Stimulated activated CD8-positive, alpha-beta memory T cell treated with anti-CD3 and anti-CD28 coated beads, Interleukin-12 subunit alpha, Interleukin-12 subunit beta, amount 100 ng/mL, for 24 hours (primary cell): ENCODE results near the gene ALX4.

ENCODE experiments used
- DNase-seq: peaks from one replicate; pipeline ENCODE4 v3.0.0-alpha.2; 2020; ENCODE audit errors: extremely low read depth

ALX4 gene

DNA sequence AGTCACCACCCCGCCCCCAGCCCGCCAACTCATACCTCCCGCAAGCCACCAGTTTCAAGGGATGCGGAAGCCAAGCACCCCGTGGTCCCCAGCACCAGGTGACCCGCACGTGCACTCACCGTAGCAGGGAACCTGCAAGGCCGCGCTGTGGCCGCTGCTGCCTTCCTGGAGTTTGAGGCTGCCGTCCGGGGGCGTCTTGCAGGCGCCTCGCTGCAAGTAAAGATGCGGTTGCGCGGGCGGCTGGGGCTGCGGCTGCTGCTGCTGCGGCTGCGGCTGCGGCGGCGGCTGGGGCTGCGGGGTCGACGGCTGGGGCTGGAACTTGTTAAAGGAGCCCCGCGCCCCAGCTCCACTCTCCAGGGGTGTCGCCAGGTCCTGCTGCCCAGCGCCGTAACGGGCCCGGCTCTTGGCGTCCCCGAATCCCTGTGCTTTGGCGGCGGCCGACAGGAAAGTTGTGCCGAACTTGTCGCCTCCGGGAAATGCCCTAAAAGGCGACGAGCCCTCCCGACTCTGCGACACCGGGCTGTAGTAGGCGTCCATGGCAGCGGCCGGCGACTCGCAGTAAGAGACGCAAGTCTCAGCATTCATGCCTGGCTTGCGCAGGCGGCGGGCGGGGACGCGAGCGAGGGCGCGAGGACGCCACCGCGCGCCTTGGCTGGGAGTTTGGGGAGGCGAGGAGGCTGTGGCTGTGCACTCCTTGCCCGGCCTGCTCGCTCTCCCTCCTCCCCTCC, at the start of gene ALX4:
ALX4 (minus strand) TSS at position 662 of the 728 bp plus-strand sequence; CDS start at position 585, 77 bp downstream.
- no peak for DNase-seq

DNA sequence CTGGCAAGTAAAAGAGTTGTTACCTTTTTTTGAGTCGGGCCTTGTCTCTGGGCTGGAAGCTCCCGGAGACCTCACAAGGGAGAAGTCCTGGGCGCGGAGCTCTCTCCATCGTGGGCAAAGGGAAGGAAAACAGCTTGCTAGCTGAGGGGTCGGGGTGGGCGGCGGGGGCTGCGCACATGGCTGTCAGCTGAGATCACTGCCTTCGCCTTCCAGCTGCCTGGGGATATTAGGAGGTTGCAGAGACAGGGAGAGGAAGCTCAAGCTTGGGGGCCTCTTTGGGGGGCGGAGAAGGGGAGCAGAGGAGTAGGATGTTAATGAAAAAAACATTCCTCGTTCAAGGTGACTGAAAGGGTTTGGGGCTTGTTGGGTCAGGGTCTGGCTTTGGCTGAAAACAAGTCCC, 49.2 kb upstream of the ALX4 start:
- no peak for DNase-seq

DNA sequence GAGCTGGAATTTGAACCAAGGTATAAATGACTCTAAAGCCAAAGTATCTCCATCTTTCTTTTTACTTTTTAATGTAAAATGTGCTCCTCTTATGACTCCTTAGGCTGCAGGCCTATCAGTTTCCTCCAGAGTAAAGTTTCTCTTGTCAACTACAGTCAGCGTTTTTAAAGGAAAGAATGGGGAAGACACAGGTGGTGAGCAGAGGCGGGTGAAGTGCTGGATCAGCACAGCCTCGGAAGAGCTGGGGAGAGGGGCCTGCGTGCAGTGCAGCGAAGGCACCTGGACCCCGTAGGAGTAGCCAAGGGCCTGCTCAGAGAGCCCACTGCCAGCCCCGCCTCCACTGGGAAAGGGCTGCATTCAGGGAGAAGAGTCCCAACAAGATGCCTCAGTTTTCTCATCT, 48.8 kb upstream of the ALX4 start:
- DNase-seq = no peak

DNA sequence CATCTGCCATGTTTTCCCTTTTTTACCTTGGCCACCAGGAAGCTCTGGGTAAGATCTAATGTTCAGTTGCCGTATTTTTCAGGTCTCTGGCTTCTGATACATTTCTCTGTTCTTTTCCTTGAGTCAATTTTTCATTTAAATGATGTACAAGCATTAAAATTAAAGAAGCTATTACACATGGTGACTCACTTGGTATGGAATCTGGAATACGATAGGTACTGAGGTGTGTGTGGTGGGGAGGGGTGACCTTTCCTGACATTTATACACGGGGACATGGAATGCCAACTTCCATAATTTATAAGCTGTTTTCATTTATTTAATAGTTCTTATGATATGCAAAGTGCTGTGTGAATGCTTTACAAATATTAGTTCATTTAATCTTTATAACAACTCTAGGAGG, 47.8 kb upstream of the ALX4 start:
- no peak for DNase-seq

- DNase-seq = no peak
Observed at GRCh38 chr11:44356351-44356750, 46.4 kb upstream of the ALX4 start.

DNA sequence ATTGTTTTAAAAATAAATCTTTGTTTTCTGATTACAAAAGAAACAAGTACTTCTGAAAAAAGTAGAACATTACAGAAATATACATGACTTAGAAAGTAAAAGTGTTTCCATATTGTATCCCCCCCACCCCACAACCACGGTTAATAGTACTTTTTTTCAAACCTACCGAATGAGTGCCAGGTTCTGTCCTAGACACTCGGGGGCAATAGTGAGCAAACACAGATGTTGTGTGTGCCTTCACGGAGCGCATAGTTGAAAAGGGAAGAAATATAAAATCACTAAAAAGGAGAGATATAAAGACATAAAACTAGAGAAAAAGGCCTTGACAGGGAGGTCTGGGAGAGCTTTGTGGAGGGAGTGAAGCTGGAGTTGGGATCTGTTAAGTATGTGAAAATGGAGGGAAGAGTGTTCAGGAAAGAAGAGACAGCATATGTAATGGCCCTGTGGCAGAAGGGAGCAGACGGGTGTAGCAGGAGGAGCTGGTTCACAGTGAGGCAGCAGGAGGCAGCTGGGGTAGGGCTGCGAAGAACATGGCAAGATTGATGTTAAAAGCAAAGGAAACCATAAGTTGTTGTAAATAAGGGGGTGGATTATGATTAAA, 42.1 kb upstream of the ALX4 start:
- no peak for DNase-seq

GRCh38 chr11:44351006-44351660, 41.2 kb upstream of the ALX4 start:
- no peak for DNase-seq

- no peak for DNase-seq
Observed at GRCh38 chr11:44349328-44349727, 39.4 kb upstream of the ALX4 start.

DNA sequence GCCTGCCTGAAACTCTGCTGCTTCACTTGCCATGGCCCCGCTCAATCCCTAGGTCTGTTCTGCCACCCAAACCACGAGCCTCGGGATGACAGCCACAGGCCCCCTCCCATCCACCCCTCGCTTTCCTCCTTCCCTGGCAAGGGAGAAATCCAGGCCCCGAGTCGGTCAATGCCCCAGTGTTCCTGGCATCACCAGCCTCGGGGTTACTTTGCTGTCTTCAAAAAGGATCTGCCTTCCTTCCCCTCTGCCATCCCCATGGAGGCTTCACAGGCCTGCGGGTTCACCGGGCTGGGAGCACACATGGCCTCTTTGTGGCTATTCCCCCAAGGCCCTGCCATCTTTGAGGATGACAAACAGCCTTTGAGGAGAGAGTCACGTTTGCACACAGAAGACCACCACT, 38.8 kb upstream of the ALX4 start:
- no peak for DNase-seq

DNA sequence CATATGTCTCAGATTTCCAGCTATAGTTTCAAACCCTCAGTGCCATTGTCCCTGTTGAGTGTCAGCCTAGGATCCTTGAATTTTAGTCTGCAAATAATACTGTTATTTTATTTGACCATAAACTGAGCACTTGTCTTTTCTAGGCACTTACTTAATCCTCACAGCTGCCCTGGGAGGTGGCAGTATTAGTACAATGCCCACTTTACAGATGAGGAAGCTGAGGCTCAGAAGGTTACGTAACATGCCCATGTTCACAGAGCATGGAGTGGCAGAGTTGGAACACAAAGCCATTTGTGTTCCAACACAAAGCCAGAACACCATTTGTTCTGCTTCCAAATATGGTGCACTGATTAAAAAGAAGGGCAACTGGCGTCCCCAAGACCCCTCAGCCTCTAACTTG, 38.2 kb upstream of the ALX4 start:
- no peak for DNase-seq

DNA sequence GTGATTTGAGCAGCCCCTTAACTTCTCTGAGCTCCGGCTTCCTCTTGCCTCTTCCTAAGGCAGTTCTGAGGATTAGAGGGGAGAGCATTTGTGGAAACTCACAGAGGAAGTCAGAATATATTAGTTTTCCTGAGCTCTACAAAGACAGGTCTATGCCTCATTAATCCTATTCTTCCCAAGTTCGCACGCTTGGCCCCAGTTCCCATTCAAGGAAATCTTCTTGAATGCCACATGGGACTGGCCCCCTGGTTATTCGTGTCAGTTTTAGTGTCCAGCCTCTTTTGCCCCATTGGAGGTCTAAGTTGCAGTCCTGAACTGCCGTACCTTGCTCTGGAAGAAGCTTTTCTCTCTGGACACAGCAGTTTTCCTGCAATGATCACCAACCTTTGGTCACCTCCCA, 37.6 kb upstream of the ALX4 start:
- DNase-seq = no peak

DNA sequence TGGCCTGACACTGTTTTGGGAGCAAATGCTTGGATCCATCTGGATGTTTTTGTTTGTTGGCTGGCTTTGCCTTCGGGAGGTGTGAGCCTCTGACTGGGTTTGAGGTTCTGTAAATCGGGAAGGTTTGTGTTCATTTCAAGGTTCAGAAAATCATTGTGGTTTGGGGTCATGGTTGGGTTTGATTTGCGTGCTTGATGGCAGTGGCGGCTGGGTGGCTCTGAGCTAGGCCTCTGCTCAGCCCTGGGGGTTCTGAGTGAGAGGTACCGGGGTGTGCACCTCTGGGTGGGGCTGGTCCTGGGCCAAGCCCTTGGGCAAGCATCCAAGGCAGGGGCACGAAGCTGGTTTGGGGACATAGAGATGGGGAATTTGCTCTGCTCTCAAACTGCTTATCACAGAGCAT, 37.0 kb upstream of the ALX4 start:
- no peak for DNase-seq

- DNase-seq = no peak
Observed at GRCh38 chr11:44345781-44346180, 35.8 kb upstream of the ALX4 start.

DNA sequence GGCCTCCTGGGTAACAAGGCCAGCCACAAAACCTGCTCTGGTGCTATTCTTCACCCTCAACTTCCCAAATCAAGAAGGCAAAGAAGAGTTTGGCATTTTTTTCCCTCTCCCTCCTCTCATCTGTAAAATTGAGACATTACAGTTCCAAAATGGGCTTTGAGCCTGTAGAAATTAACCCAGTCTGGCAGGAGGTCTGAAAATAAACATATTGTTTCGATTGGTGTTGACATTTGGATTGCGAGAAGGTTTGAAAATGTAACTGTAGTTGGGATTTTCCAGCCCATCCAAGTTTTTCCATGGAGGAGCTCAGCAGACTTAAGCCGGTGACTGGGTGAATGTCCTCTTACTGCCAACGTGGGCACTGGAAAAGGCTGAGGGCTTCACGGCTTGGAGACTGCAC, 35.0 kb upstream of the ALX4 start:
- DNase-seq = no peak

- no peak for DNase-seq
Observed at GRCh38 chr11:44344423-44344820, 34.5 kb upstream of the ALX4 start.

DNA sequence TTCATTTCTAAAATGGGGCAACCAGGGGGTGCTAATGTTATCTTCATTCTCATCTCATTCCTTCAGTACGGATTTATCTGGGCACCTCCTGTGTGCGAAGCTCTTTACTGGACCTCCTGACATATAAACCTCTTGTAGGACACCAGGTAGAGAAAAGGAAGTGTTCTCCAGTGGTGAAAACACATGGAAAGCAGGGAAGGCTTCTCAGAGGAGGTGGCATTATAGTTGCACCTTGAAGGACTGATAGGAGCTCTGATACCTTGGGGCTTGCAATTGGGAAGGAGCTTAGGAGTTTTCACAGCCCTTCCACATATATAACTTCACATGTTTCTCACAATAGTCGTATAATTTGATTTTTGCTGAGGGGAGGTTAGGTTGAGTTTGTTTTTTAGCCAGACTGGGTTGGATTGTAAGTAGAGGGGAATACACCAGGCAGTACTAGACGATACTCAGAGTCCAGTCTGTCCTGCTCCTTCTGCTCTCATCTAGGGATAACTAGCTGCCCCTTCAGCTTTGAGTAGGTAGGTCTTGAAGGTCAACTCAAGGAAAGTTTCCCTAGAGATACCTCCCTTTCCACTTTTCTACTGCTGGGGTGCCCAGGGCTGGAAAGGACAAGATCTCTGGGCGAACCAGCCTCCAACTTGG, 34.0 kb upstream of the ALX4 start:
- DNase-seq = no peak

GRCh38 chr11:44342616-44343015, 32.7 kb upstream of the ALX4 start:
- no peak for DNase-seq

DNA sequence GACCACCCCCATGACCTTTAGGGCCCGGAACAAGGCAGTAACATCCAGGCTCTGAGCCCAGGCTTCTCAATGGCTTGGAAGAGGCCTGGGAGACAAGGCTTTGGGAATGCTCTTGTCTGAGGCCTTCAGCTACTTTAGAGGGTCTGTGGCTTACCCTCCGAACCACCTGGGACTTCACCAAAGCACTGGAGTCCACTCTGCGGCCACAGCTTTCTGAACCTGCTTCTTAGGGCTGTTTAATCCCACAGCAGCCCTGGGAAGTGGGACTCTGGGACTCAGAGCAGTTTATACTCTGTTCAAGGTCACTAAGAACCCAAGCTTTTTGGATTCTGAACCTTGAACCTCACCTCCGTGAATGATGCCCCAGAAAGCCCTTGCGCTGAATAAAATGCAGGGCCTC, 30.7 kb upstream of the ALX4 start:
- no peak for DNase-seq

DNA sequence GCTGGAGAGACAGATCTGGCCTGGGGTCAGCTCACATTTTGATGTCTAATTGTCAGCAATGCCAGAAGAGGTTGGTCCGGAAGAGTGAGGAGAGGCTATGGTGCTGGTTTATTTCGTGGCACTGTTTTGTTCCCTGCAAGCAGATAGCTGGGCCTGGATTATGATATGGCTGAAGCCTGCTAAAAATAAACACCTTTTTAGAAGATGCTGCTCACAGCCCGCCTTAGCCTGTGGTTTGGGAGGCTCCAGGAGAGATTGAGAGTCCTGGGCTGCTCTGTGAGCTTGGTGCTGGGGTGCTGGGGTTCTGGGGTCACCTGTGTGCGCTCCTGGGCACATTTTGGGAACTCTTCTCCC, 29.6 kb upstream of the ALX4 start:
- DNase-seq = no peak

DNA sequence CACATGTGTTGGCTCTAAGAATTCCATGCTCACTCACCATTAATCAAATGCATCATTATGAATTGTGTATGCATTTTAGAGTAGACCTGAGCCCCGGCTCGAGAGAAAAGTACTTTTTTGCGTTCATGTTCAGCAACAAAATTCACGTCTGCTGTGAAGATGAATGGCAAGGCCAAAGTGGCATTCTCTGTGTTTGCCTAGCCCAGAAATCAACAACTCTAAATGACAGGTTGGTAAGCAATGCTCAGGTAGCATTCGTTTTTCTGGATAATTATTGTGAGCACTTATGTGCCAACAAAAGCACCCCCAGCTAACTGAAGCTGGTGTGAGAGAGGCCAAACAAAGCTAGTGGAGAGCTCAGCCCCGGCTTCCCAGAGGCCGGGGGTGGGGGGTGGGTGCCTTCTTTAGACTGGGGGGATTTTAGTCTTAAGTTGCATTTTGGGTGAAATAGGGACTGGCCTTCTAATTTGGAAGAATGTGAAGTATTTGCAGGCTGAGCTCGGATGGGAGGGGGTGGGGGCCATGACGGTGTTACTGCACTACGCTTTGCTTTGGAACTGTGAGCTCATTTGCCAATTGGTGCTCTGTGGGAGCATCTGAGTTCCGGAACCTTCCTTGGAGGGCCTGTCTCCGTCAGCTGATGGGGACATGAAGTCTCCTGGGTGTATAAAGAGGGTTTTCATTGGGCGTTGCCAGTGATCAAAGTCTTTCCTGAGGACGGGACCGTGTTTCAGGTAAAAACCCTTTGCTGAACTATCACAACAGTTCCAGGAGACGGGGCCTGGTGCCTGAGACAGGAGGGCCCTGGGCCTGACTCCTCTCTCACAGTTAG, 29.0 kb upstream of the ALX4 start:
- no peak for DNase-seq

- DNase-seq = no peak
Observed at GRCh38 chr11:44338026-44338425, 28.1 kb upstream of the ALX4 start.

- no peak for DNase-seq
Observed at GRCh38 chr11:44335919-44336318, 26.0 kb upstream of the ALX4 start.
